Psoas muscle (tissue), 8 donors: ENCODE data around the gene GCM1. TPM values are rescaled to one million over a fixed set of nuclear protein-coding genes. Genes with fewer than 3 reads are reported as not detected.

Experiments
- ATAC-seq, 4 donors: fragments of 200-7000 bp; cut with Tn5 transposase; one replicate each; pipeline ENCODE4 v1.9.1; 2020; ENCODE audit warnings: moderate library complexity in 3 of 4, mild to moderate bottlenecking in 2 of 4
- DNase-seq, 2 donors: peaks; one replicate each; pipeline ENCODE4 v3.0.0-alpha.2; 2020
- H3K27ac ChIP-seq: fragments of 200-600 bp; one replicate; pipeline ENCODE4 v1.8.0; 2022
- H3K27me3 ChIP-seq, 3 donors: fragments of 200-600 bp in 1 of 3; one replicate each; pipeline versions ENCODE4 v1.6.1 to v1.8.0; 2013 to 2022; ENCODE audit warnings: low read length in 2 of 3, mild to moderate bottlenecking in 2 of 3, moderate library complexity in 1 of 3; ENCODE audit not compliant: insufficient read depth in 3 of 3
- H3K36me3 ChIP-seq, 2 donors: fragments of 200-600 bp in 1 of 2; one replicate each; pipeline versions ENCODE4 v1.6.1 to v1.8.0; 2013 to 2022; ENCODE audit warnings: low read depth in 1 of 2, mild to moderate bottlenecking in 1 of 2, moderate library complexity in 1 of 2; ENCODE audit not compliant: insufficient read depth in 1 of 2
- H3K4me1 ChIP-seq: fragments of 200-600 bp; one replicate; pipeline ENCODE4 v1.8.0; 2022
- H3K4me3 ChIP-seq: fragments of 200-600 bp; one replicate; pipeline ENCODE4 v1.8.0; 2022; ENCODE audit warnings: mild to moderate bottlenecking
- H3K9me3 ChIP-seq: fragments of 200-600 bp; one replicate; pipeline ENCODE4 v1.8.0; 2022
- WGBS, 3 donors: extraction: QIAGEN DNeasy Blood & Tissue Kit; methylation state at CpG; one replicate each; pipeline versions ENCODE4 v1.1.6 to v1.1.7; 2013; 5-methylcytosine and 5-hydroxymethylcytosine counted together
- intact Hi-C, 2 donors: fragments of 100-400 bp; cut with DNase I; formaldehyde crosslinking; loops; one replicate each; pipeline versions ENCODE4 v1.11.0 to v1.14.2; 2022
- polyA plus RNA-seq, 3 donors: library from polyadenylated mRNA; stranded (reverse); fragments of 200-250 nt; gene quantifications; one replicate each; pipeline ENCODE4 v1.2.3, GENCODE V29; 2013
- total RNA-seq, 4 donors: library from RNA; stranded (reverse); fragmentation: NEBNext Ultra II Directional in 2 of 4; extraction: Animal tissue kit (Norgen Biotek cat#: 25700) in 2 of 4; gene quantifications; one replicate each; pipeline versions ENCODE4 v1.2.1 to v1.2.4, GENCODE V29; 2021 to 2023
- TF ChIP-seq, protein P1 (sequence below): fragments of 200-600 bp; IDR thresholded peaks from one replicate; pipeline ENCODE4 v1.8.0; 2022; ENCODE audit warnings: antibody characterized with exemption
- donor health status: healthy with polysubstance abuse.
- donor health status: DM: no; HTN: no; CAD: no; lungs with moderate emphysema.
- donor health status: Bipolar disorder and iron deficiency.
- donor health status: healthy.
- donor health status: DM: yes; HTN: yes; CAD: no.
- donor health status: DM: no; HTN: no; CAD: no.
- donor health status: DM: no; HTN: no; CAD: no.
- donor health status: DM: yes; HTN: yes; CAD: no.

Gene GCM1
- total and polyA plus RNA-seq, 7 donors, result not detected

DNA sequence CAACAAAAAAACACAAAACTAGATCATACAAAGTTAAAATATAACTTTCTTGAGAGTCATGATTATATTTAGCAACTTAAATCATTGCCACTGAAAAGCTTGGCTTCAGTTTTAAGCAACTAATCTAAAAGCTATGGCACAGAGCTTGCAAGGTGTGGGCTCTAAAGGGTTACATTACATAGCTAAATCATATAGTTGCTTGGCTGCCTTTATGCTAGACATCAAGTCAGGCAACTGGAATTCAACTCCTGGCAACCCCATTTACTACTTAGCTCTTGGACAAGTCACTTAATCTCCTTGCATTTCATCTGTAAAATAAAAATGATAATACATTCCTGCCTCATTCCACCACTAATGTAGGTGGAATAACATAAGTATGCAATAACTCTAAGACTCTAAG is 40.9 kb upstream of the GCM1 start:
- ATAC-seq, result no peak
- H3K27me3 ChIP-seq, result no peaks in the 10 kb centered on the region
- TF ChIP-seq, protein P1, sequence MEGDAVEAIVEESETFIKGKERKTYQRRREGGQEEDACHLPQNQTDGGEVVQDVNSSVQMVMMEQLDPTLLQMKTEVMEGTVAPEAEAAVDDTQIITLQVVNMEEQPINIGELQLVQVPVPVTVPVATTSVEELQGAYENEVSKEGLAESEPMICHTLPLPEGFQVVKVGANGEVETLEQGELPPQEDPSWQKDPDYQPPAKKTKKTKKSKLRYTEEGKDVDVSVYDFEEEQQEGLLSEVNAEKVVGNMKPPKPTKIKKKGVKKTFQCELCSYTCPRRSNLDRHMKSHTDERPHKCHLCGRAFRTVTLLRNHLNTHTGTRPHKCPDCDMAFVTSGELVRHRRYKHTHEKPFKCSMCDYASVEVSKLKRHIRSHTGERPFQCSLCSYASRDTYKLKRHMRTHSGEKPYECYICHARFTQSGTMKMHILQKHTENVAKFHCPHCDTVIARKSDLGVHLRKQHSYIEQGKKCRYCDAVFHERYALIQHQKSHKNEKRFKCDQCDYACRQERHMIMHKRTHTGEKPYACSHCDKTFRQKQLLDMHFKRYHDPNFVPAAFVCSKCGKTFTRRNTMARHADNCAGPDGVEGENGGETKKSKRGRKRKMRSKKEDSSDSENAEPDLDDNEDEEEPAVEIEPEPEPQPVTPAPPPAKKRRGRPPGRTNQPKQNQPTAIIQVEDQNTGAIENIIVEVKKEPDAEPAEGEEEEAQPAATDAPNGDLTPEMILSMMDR, result no peak
- no peaks in the 10 kb centered on the region for H3K36me3 ChIP-seq
- no peak for DNase-seq
- H3K4me1 ChIP-seq, result no peaks in the 10 kb centered on the region
- no peak overlapping the region for H3K27ac ChIP-seq
- no peaks in the 10 kb centered on the region for H3K9me3 ChIP-seq
- no peak overlapping the region for H3K4me3 ChIP-seq
- intact Hi-C loops, result no loop called here

DNA sequence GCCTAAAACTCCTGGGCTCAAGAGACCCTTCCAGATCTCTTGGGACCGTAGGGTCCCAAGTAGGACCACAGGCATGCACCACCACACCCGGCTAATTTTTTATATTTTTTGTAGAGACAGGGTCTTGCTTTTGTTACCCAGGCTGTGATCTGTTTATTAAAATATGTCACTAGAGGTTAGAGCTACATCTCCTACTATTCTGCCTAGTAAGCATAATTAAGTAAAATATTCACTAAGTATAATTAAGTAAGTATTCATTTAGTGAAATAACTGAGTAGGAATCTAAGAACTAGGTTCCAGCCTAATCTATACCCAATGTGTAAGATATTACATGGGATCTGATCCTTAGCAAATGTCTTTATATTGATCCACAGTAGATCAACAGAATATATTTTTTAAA is 40.2 kb upstream of the GCM1 start:
- Histone ChIP-seq H3K9me3 (no peaks in the 10 kb centered on the region), H3K36me3 (no peaks in the 10 kb centered on the region), H3K4me3 (no peak overlapping the region), H3K27ac (no peak overlapping the region), H3K27me3 (no peaks in the 10 kb centered on the region), H3K4me1 (no peaks in the 10 kb centered on the region)
- TF ChIP-seq, protein P1, result no peak
- no peak for DNase-seq
- 77 to 81% (median 81%) methylated on average over 2 of the region's 2 CpGs for WGBS, 3 donors
- intact Hi-C loops, result no loop called here
- no peak for ATAC-seq

DNA sequence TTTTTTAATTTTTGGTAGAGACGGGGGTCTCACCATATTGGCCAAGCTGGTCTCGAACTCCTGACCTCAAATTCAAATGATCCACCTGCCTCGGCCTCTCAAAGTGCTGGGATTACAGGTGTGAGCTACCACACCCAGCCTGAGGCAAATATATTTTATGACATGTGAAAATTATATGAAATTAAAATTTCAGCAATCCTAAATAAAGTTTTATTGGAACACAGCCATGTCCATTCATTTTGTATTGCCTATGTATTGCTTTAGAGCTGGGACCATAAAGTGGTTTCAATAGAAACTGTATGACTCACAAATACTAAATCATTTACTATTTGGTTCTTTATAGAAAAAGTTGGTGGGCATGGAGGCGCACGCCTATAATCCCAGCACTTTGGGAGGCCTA is 32.0 kb upstream of the GCM1 start:
- ATAC-seq (no peak), DNase-seq (no peak)
- H3K27ac ChIP-seq, result no peak overlapping the region
- TF ChIP-seq, protein P1, result no peak
- no peaks in the 10 kb centered on the region for H3K9me3 ChIP-seq
- no peak overlapping the region for H3K4me3 ChIP-seq
- 90 to 97% (median 96%) methylated on average over 5 of the region's 5 CpGs for WGBS, 3 donors
- intact Hi-C loops, result no loop called here
- no peaks in the 10 kb centered on the region for H3K36me3 ChIP-seq
- H3K27me3 ChIP-seq, result no peaks in the 10 kb centered on the region
- H3K4me1 ChIP-seq, result no peaks in the 10 kb centered on the region

DNA sequence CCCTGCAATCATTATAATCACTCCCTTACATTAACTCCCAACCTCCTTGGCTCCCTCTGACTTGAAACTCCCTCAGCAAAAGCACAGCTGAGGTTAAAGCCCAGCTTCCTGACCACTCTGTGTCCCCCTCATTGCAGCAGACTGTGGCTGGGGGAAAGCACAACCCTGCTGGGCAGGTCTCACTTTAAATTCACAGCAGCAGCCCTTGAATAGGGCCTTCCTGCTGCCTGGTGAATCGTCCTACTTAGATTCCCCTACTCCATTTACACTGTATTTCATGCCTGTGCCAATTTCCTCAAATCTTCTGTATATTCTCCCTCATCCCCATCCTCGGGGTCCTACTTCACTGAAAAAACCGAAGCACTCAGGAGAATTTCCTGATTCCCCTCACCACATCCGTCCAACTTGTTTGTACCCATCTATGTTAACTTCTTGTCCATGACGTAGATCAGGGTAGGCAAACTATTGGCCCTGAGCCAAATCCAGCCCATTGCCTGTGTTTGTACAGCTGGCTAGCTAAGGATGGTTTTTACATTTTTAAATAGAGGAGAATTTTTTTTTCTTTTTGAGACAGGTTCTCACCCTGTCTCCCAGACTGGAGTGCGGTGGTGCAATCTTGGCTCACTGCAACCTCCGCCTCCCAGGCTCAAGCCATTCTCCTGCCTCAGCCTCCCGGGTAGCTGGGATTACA is 31.5 kb upstream of the GCM1 start:
- DNase-seq (peak in 1 of 2 donors; percentile 21), ATAC-seq (no peak)
- Histone ChIP-seq H3K4me3 (no peak overlapping the region), H3K27ac (no peak overlapping the region), H3K27me3 (no peaks in the 10 kb centered on the region), H3K9me3 (no peaks in the 10 kb centered on the region), H3K36me3 (no peaks in the 10 kb centered on the region), H3K4me1 (no peaks in the 10 kb centered on the region)
- intact Hi-C loops, result loop anchor here (10.0 kb wide), 2 partner anchors 165 to 545 kb away; partner anchors contain the start of gene ELOVL5 (in 1 of the 2)
- 42 to 50% (median 48%) methylated on average over 8 of the region's 8 CpGs for WGBS, 3 donors
- TF ChIP-seq, protein P1, result no peak
